ENCODE data around the gene MYO1A.

- no peak for TF ChIP-seq POLR2AphosphoS5 (IDR thresholded peaks at IDR 0.05)
- TF ChIP-seq CTCF (IDR thresholded peaks at IDR 0.05) = no peak
These were observed 56.6 kb downstream of the MYO1A start for GRCh38 chr12:56993346-56993745.
